GM19452 (cell line): ENCODE results near the gene VWA3A.
A peak's percentile ranks its signal among the peaks of the same experiment; 100 is the strongest.

ENCODE experiments used
- ATAC-seq: cut with Tn5 transposase; IDR thresholded peaks from one replicate; pipeline ENCODE4 v1.9.1; 2021; ENCODE audit not compliant: unreplicated experiment

VWA3A gene

GRCh38 chr16:22198547-22199293 is 106.4 kb downstream of the VWA3A start:
- ATAC-seq = no peak

DNA sequence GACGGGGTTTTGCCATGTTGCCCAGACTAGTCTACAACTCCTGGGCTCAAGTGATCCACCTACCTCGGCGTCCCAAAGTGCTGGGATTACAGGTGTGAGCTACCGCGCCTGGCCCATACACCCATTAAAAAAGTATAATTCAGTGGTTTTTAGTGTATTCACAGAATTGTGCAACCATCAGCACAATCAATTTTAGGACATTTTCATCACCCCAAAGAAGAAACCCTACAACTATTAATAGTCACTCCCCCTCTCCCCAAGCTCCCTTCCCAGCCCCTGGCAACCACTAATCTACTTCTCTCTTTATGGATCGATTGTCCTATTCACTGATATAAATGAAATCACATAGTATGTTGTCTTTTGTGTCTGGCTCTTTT is 109.9 kb downstream of the VWA3A start:
- ATAC-seq = no peak

DNA sequence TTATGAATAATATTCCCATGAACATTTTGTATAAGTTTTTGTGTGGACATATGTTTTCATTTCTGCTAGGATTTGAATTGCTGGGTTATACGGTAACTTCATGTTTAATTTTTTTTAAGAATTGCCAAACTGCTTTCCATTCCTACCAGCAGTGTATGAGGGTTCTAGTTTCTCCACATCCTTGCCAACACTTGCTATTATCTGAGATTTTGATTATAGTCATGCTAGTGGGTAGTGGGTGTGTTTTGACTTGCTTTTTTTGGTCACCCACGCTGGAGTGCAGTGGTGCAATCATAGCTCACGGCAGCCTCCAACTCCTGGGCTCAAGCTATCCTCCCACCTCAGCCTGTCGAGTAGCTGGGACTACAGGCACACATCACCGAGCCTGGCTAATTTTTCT is 110.8 kb downstream of the VWA3A start:
- no peak for ATAC-seq

GRCh38 chr16:22204091-22204655 is 111.8 kb downstream of the VWA3A start:
- ATAC-seq = no peak

DNA sequence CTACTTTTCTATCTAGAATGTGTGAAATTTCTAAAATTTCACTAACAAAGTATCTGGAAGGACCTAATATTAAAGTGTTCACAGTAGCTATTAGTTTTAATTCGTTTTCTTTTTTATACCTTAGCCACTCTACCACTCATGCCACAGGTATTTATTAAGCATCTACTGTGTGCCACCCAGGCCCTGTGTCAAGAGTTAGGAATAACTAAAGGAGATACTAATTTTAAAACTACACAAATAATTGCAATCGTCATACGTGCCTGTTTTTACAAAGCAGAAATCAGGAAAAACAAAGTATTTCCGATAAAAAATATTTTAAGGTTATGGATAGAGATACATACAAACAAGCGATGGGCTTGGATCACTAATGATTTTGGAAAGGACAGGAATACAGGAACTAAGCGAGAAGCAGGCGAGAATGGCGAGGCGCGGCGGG is 113.3 kb downstream of the VWA3A start:
- ATAC-seq = no peak

GRCh38 chr16:22206013-22206841 is 113.9 kb downstream of the VWA3A start, which contains the start of gene EEF2K:
Gene EEF2K (plus strand): TSS chr16:22206278. CDS start chr16:22225730, 19,452 bp downstream.
- ATAC-seq = peak; percentile 82
